IPS-15b (cell line): ENCODE measurements around the gene MBNL2.

Experiments
- H3K27me3 ChIP-seq: one replicate; pipeline ENCODE4 v1.6.1; 2013; ENCODE audit warnings: low read length; ENCODE audit not compliant: control insufficient read depth, insufficient read depth
- H3K36me3 ChIP-seq: one replicate; pipeline ENCODE4 v1.6.1; 2013; ENCODE audit warnings: low read length; ENCODE audit not compliant: control insufficient read depth, insufficient read depth
- H3K4me1 ChIP-seq: one replicate; pipeline ENCODE4 v1.6.1; 2013; ENCODE audit warnings: mild to moderate bottlenecking, low read length; ENCODE audit not compliant: control insufficient read depth, insufficient read depth
- H3K4me3 ChIP-seq: one replicate; pipeline ENCODE4 v1.5.1; 2013; ENCODE audit warnings: low read depth, low read length
- H3K9ac ChIP-seq: one replicate; pipeline ENCODE4 v1.6.1; 2013; ENCODE audit warnings: low read depth, mild to moderate bottlenecking, low read length
- H3K9me3 ChIP-seq: one replicate; pipeline ENCODE4 v1.6.1; 2013; ENCODE audit warnings: mild to moderate bottlenecking, low read length; ENCODE audit not compliant: control insufficient read depth, insufficient read depth

Gene MBNL2

GRCh38 chr13:97225533-97225932 is 3.4 kb downstream of the MBNL2 start:
- H3K27me3 ChIP-seq: peaks cover 85% of the 10 kb centered on the region
- H3K9me3 ChIP-seq: no peaks in the 10 kb centered on the region
- H3K4me1 ChIP-seq: peaks cover 11% of the 10 kb centered on the region
- H3K9ac ChIP-seq: no peak overlapping the region
- H3K36me3 ChIP-seq: no peaks in the 10 kb centered on the region
- no peak overlapping the region for H3K4me3 ChIP-seq

- Histone ChIP-seq H3K4me3 (no peak overlapping the region), H3K27me3 (peaks cover 90% of the 10 kb centered on the region), H3K9me3 (no peaks in the 10 kb centered on the region), H3K9ac (no peak overlapping the region), H3K36me3 (no peaks in the 10 kb centered on the region), H3K4me1 (peaks cover 11% of the 10 kb centered on the region)
Observed at GRCh38 chr13:97226013-97226412, 3.9 kb downstream of the MBNL2 start.

GRCh38 chr13:97226788-97227627 is 4.9 kb downstream of the MBNL2 start:
- H3K36me3 ChIP-seq: no peaks in the 10 kb centered on the region
- peaks cover 11% of the 10 kb centered on the region for H3K4me1 ChIP-seq
- peaks cover 94% of the 10 kb centered on the region for H3K27me3 ChIP-seq
- H3K4me3 ChIP-seq: no peak overlapping the region
- no peaks in the 10 kb centered on the region for H3K9me3 ChIP-seq
- no peak overlapping the region for H3K9ac ChIP-seq

DNA sequence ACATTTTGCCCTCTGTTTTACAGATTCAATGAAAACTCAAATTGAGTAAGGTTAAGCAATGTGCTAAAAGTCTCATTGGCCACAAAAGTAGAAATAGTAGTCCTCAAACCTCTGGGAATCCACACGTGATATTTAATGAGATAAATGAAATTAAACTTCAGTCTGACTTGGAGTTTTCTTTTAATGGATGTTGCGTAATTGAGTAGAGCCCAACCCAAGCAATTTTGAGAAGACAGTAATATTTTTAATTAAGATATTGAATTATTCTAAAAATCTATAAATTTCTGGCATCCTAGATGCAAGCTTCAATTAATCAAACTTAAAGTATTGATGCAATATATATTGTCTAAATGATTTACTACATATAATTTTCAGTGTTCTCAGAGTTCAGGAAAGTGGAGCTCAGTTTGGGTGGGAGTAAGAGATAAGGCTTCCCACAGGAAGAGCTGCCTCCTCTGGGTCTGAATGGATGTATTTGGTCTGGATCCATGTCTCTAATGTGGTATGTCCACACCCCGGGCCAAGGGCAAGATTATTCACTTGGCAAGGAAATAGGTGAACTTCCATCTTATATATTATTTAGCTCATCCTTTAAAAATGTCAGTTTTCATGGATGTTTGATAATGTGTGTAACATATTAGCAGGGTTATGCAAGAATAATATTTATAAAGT is 6.9 kb downstream of the MBNL2 start:
- Histone ChIP-seq H3K9me3 (no peaks in the 10 kb centered on the region), H3K9ac (no peak overlapping the region), H3K4me3 (no peak overlapping the region), H3K4me1 (peaks cover 5% of the 10 kb centered on the region), H3K36me3 (no peaks in the 10 kb centered on the region), H3K27me3 (peaks cover 98% of the 10 kb centered on the region)

DNA sequence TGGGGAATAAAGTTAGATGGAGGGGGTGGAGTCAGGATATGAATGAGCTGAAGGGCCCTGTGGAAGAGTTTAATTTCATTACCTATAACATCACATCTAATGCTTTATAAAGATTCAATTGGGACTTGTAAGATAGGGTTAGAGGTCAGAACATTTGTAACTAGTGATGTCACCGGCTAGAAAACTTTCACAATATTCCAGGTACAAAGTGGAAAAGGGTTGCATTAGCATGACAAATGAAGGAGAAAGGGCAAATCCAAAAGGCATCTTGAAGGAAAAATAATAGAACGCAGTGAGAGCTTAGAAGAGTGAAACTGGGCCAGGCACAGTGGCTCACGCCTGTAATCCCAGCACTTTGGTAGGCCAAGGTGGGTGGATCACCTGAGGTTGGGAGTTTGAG is 7.6 kb downstream of the MBNL2 start:
- H3K27me3 ChIP-seq: peaks cover 98% of the 10 kb centered on the region

GRCh38 chr13:97231118-97231828 is 9.1 kb downstream of the MBNL2 start:
- H3K36me3 ChIP-seq: no peaks in the 10 kb centered on the region
- no peaks in the 10 kb centered on the region for H3K9me3 ChIP-seq
- no peak overlapping the region for H3K4me3 ChIP-seq
- peaks cover 2% of the 10 kb centered on the region for H3K4me1 ChIP-seq
- H3K9ac ChIP-seq: no peak overlapping the region
- peaks cover 96% of the 10 kb centered on the region for H3K27me3 ChIP-seq

More for the DNA sequence above, 7.6 kb downstream of the MBNL2 start:
- Histone ChIP-seq H3K36me3 (no peaks in the 10 kb centered on the region), H3K9me3 (no peaks in the 10 kb centered on the region), H3K4me1 (no peaks in the 10 kb centered on the region), H3K9ac (no peak overlapping the region), H3K4me3 (no peak overlapping the region)

- H3K4me1 ChIP-seq: peaks cover 2% of the 10 kb centered on the region
- H3K27me3 ChIP-seq: peaks cover 96% of the 10 kb centered on the region
- no peak overlapping the region for H3K9ac ChIP-seq
- H3K4me3 ChIP-seq: no peak overlapping the region
- no peaks in the 10 kb centered on the region for H3K36me3 ChIP-seq
- no peaks in the 10 kb centered on the region for H3K9me3 ChIP-seq
Observed at GRCh38 chr13:97231829-97232196, 9.7 kb downstream of the MBNL2 start.

- Histone ChIP-seq H3K4me3 (no peak overlapping the region), H3K9ac (no peak overlapping the region), H3K36me3 (no peaks in the 10 kb centered on the region), H3K4me1 (peaks cover 2% of the 10 kb centered on the region), H3K9me3 (no peaks in the 10 kb centered on the region), H3K27me3 (peaks cover 96% of the 10 kb centered on the region)
Observed at GRCh38 chr13:97233499-97233898, 11.4 kb downstream of the MBNL2 start.

- Histone ChIP-seq H3K9ac (no peak overlapping the region), H3K9me3 (no peaks in the 10 kb centered on the region), H3K36me3 (no peaks in the 10 kb centered on the region), H3K4me1 (peaks cover 2% of the 10 kb centered on the region), H3K27me3 (peaks cover 94% of the 10 kb centered on the region), H3K4me3 (no peak overlapping the region)
Observed at GRCh38 chr13:97234236-97234635, 12.1 kb downstream of the MBNL2 start.

GRCh38 chr13:97234742-97235141 is 12.6 kb downstream of the MBNL2 start:
- no peak overlapping the region for H3K4me3 ChIP-seq
- no peak overlapping the region for H3K9ac ChIP-seq
- H3K27me3 ChIP-seq: peaks cover 92% of the 10 kb centered on the region
- H3K4me1 ChIP-seq: peaks cover 2% of the 10 kb centered on the region
- H3K9me3 ChIP-seq: no peaks in the 10 kb centered on the region
- no peaks in the 10 kb centered on the region for H3K36me3 ChIP-seq

DNA sequence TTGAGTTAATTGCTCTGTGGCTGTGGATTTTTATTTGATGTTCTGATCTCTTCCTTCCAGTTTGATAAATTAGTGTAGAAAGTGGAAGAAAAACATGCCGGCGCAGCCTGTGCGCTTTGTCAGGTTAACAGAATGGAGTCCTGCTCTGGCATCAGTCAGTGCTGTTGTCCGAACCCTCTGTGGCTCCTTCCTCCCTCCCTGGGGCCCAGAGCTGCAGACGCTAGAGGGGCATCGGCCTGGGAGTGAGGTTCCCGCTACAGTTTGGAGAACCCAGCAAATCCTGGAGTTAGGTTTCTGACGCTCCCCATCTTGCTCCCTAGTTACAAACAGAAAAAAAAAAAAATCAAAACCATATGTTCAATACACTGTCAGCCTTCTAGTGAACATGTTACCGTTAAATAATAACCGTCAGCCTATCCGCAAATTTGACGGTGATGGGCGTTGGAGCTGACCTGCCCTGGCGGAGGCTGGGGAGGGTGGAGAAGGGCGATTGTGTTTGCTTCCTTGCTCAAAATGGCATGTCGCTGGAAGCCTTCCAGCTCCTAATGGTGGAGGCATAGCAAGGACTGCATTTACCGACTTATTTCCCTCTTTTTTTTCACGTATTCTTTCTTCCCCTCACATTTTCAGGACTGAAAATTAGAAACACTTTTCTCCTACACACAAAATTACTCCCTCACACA is 13.6 kb downstream of the MBNL2 start:
- no peak overlapping the region for H3K9ac ChIP-seq
- H3K27me3 ChIP-seq: peaks cover 84% of the 10 kb centered on the region
- no peaks in the 10 kb centered on the region for H3K9me3 ChIP-seq
- H3K36me3 ChIP-seq: no peaks in the 10 kb centered on the region
- H3K4me3 ChIP-seq: no peak overlapping the region
- H3K4me1 ChIP-seq: peaks cover 2% of the 10 kb centered on the region
